Spinal cord (tissue), 10 donors: ENCODE measurements around the gene PUM2. TPM values are rescaled to one million over a fixed set of nuclear protein-coding genes. Genes with fewer than 3 reads are reported as not detected.
"Not testable (repeated sequence)": the region's sequence is repeated elsewhere in the genome, so short reads cannot be mapped to it uniquely, and the experiment has no call there.

Source experiments
- DNase-seq, 6 donors: peaks; one replicate each; pipeline versions ENCODE4 v3.0.0 to v3.0.0-alpha.2; 2013 to 2015; ENCODE audit warnings: low spot score in 6 of 6, low read depth in 4 of 6
- H3K27ac ChIP-seq: one replicate; pipeline ENCODE4 v1.5.1; 2013; ENCODE audit warnings: low read depth, low read length, control low read depth
- H3K27me3 ChIP-seq: one replicate; pipeline ENCODE4 v1.6.1; 2013; ENCODE audit warnings: low read length; ENCODE audit not compliant: control insufficient read depth, insufficient read depth
- H3K36me3 ChIP-seq: one replicate; pipeline ENCODE4 v1.6.1; 2013; ENCODE audit warnings: low read length; ENCODE audit not compliant: control insufficient read depth, insufficient read depth
- H3K4me1 ChIP-seq: one replicate; pipeline ENCODE4 v1.6.1; 2013; ENCODE audit warnings: low read length; ENCODE audit not compliant: control insufficient read depth, insufficient read depth
- H3K4me3 ChIP-seq: one replicate; pipeline ENCODE4 v1.5.1; 2013; ENCODE audit warnings: low read depth, low read length, control low read depth
- H3K9me3 ChIP-seq: one replicate; pipeline ENCODE4 v1.6.1; 2013; ENCODE audit warnings: low read length; ENCODE audit not compliant: control insufficient read depth, insufficient read depth
- WGBS: methylation state at CpG from one replicate; pipeline ENCODE4 v1.1.5; 2013; ENCODE audit warnings: missing lambda C conversion rate; ENCODE audit not compliant: insufficient coverage; 5-methylcytosine and 5-hydroxymethylcytosine counted together
- polyA plus RNA-seq, 2 donors: library from polyadenylated mRNA; unstranded; fragments of 120-200 nt; gene quantifications; one replicate each; pipeline ENCODE4 v1.2.1, GENCODE V29; 2013; ENCODE audit not compliant: insufficient read length in 2 of 2
- total RNA-seq, 2 donors: library from RNA; depleted of rRNA in 1 of 2; stranded (reverse); fragments of 120-200 nt in 1 of 2; fragments of >200 nt in 1 of 2; gene quantifications; one replicate each; pipeline versions ENCODE4 v1.2.3 to v1.2.4, GENCODE V29; 2013 to 2014
- donor health status: healthy.

PUM2 gene
- total and polyA plus RNA-seq, 4 donors = 51.8 to 105 (median 66.8) TPM

DNA sequence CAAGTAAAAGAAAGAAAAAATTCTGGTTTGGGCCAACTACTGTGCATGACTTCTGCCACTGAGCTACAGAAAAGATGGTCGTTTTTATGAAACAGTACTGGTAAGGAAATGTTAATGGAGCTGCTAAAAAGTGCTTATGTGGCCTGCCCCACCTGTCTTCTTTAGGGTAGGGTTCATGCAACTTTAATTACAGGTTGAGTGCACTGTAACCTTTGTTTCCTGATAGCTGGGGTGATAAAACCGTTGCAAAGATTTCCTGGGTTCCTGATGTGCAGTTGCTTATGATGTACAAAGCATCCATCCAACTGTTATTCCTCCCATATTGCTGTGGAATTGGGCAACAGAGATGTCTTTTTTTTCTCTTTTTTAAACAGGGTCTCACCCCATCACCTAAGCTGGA, 34.3 kb upstream of the PUM2 start:
- Histone ChIP-seq H3K36me3 (no peaks in the 10 kb centered on the region), H3K27ac (no peak overlapping the region), H3K27me3 (no peaks in the 10 kb centered on the region), H3K4me3 (no peak overlapping the region), H3K4me1 (peaks cover 18% of the 10 kb centered on the region), H3K9me3 (no peaks in the 10 kb centered on the region)
- DNase-seq = no peak
- WGBS = 100% methylated on average over 1 of the region's 2 CpGs

DNA sequence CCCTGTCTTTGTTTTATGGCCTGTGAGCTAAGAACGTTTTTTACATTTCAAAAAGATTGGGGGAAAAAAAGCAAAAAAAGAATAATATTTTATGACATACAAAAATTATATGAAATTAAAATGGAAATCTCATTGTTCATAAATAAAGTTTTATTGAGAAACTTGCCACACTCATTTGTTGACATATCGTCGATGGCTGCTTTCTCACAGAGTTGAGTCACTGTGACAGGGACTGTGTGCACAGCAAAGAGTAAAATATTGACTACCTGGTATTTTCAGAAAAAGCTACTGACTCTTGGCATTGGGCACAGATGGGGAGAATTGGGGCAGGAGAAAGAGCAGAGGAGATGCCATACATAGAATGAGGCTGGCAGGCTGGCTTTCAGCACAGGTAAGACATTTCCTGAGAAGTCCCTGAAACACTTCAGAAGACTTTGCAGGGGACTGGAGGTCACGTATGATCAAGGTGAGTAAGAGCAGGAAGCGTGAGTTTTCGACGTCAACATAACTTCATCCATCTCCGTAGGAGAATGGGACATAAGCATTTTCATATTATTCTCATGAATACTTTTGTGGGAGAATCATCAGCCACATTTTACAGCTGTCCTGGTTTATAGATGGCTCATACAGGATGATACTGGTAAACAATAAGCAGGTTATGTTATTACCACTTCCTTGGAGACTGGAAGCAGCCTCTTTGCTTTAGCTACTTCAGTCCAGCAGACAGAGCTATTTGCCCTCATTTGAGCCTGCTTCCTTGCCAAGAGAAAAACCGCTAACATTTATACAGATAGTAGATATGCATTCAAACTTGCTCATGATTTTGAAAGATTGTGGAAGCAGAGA, 32.5 kb upstream of the PUM2 start:
- no peaks in the 10 kb centered on the region for H3K36me3 ChIP-seq
- H3K27ac ChIP-seq = no peak overlapping the region
- no peak overlapping the region for H3K4me3 ChIP-seq
- peak in 1 of 6 donors; percentile 20 for DNase-seq
- WGBS = 100% methylated on average over 2 of the region's 9 CpGs
- peaks cover 6% of the 10 kb centered on the region for H3K27me3 ChIP-seq
- H3K4me1 ChIP-seq = peaks cover 23% of the 10 kb centered on the region
- H3K9me3 ChIP-seq = no peaks in the 10 kb centered on the region

- WGBS = no CpG with 5 or more reads among the region's 2 CpGs
- DNase-seq = peak in 5 of 6 donors; percentile 51 to 91 (median 65)
- Histone ChIP-seq H3K27me3 (peaks cover 6% of the 10 kb centered on the region), H3K27ac (peak overlapping the region; percentile 77), H3K36me3 (no peaks in the 10 kb centered on the region), H3K9me3 (no peaks in the 10 kb centered on the region), H3K4me3 (no peak overlapping the region), H3K4me1 (peaks cover 23% of the 10 kb centered on the region)
Observed at GRCh38 chr2:20381457-20381856, 30.8 kb upstream of the PUM2 start.

DNA sequence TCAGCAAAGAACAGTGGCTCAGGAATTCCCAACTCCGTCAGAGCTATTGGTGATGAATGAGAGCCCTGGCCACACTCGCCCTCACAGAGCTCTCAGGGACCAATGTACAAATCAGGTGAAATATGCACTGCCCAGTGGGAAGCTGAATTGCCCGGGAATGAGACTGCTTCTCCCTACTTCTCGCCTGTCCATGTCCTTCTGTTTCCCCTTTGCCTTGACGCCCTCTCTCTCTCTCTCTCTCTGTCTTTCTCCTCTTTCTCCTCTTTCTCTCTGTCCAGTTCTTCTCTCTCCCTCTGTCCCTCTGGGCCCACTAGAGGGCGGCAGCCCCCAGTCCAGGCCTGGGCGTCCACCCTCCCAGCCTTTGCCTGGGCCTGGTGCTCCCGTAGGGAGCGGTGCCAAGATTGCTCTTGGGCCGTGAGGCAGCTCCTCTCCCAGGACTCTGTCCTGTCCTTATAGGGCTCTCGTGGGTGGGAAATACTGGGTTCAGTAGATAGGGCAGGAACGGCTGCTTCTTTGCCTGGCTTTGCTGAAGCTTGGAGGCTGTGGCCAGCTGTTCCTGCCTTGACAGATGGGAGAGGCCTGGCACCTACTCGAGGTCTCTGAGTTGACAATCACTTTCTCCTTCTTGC, 28.4 kb upstream of the PUM2 start:
- H3K36me3 ChIP-seq = no peaks in the 10 kb centered on the region
- WGBS = 31% methylated on average over 13 of the region's 13 CpGs
- no peaks in the 10 kb centered on the region for H3K9me3 ChIP-seq
- H3K27ac ChIP-seq = no peak overlapping the region
- peak; percentile 32 to 91 (median 58) for DNase-seq
- H3K4me3 ChIP-seq = no peak overlapping the region
- H3K4me1 ChIP-seq = peaks cover 30% of the 10 kb centered on the region
- peaks cover 6% of the 10 kb centered on the region for H3K27me3 ChIP-seq

DNA sequence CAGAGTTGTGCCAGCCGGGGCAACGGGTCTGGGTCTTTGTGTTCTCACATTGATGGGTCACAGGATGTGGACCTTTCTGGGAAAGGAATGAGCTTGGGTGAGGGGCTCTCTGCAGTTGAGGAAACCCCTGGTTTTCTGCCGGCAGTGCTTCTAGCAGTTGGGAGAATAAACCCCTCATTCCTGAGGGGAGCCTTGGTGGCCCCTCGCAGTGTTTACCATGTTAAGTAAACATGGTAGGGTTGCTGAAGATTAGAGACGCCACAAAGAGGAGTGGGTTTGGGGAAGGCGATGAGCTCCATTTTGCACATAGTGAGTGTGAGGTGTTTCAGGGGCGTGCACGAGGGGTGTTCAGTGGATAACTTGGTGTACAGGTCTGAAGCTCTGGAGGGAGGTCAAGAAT, 27.7 kb upstream of the PUM2 start:
- H3K4me1 ChIP-seq = peaks cover 30% of the 10 kb centered on the region
- no peak overlapping the region for H3K27ac ChIP-seq
- peaks cover 6% of the 10 kb centered on the region for H3K27me3 ChIP-seq
- H3K36me3 ChIP-seq = no peaks in the 10 kb centered on the region
- H3K4me3 ChIP-seq = no peak overlapping the region
- DNase-seq = no peak
- WGBS = 70% methylated on average over 8 of the region's 8 CpGs
- H3K9me3 ChIP-seq = no peaks in the 10 kb centered on the region

- H3K27ac ChIP-seq = no peak overlapping the region
- H3K36me3 ChIP-seq = no peaks in the 10 kb centered on the region
- peaks cover 30% of the 10 kb centered on the region for H3K4me1 ChIP-seq
- DNase-seq = no peak
- no peaks in the 10 kb centered on the region for H3K9me3 ChIP-seq
- WGBS = 100% methylated on average over 1 of the region's 4 CpGs
- no peak overlapping the region for H3K4me3 ChIP-seq
- H3K27me3 ChIP-seq = peaks cover 6% of the 10 kb centered on the region
Observed at GRCh38 chr2:20377741-20378140, 27.1 kb upstream of the PUM2 start.

DNA sequence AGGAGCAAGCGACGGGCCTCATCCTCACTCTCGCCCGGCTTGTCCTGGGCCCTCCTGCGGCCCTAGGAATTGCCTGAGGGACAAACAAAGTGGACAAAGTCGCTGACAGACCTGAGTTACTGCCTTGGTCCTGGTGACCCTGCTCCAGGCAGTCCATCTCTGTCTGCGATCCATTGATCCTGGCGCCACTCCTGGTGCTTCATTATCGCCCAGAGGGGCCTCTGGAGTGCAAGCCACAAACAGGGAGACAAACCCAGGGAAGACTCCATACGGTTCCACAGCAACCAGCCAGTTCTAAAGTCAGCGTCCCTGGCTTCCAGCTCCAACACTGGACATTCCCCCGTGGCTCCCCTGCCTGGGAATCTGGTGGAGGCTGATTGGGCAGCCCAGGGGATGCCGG, 24.3 kb upstream of the PUM2 start:
- H3K4me3 ChIP-seq, H3K27me3 ChIP-seq, H3K27ac ChIP-seq, H3K9me3 ChIP-seq, H3K36me3 ChIP-seq: not testable (repeated sequence)
- DNase-seq = peak in 2 of 6 donors; percentile 39 to 47
- peaks cover 13% of the 10 kb centered on the region for H3K4me1 ChIP-seq
- 33% methylated on average over 9 of the region's 13 CpGs for WGBS

- Histone ChIP-seq H3K4me3 (no peak overlapping the region), H3K36me3 (no peaks in the 10 kb centered on the region), H3K9me3 (no peaks in the 10 kb centered on the region), H3K27me3 (no peaks in the 10 kb centered on the region), H3K27ac (no peak overlapping the region), H3K4me1 (peaks cover 8% of the 10 kb centered on the region)
- peak in 1 of 6 donors; percentile 64 for DNase-seq
- WGBS = 58% methylated on average over 1 of the region's 3 CpGs
Observed at GRCh38 chr2:20372896-20373640, 22.4 kb upstream of the PUM2 start.

GRCh38 chr2:20371323-20372025, 20.8 kb upstream of the PUM2 start:
- Histone ChIP-seq H3K27me3 (no peaks in the 10 kb centered on the region), H3K27ac (no peak overlapping the region), H3K4me3 (no peak overlapping the region), H3K36me3 (no peaks in the 10 kb centered on the region), H3K9me3 (peaks cover 2% of the 10 kb centered on the region), H3K4me1 (peaks cover 8% of the 10 kb centered on the region)
- peak in 2 of 6 donors; percentile 74 to 88 for DNase-seq
- WGBS = no CpG with 5 or more reads among the region's 4 CpGs
